ENCODE data around the gene EMP1.

The EMP1 gene

GRCh38 chr12:13171921-13172859 is 24.3 kb upstream of the EMP1 start:
- DNase-seq (ENCODE audit: low read depth in 1 of 2, low spot score in 1 of 2) = no peak

GRCh38 chr12:13173012-13173932 is 23.3 kb upstream of the EMP1 start:
- no peak for DNase-seq (ENCODE audit: low read depth in 1 of 2, low spot score in 1 of 2)

GRCh38 chr12:13175499-13175898 is 21.0 kb upstream of the EMP1 start:
- no peak for DNase-seq (ENCODE audit: low read depth in 1 of 2, low spot score in 1 of 2)

DNA sequence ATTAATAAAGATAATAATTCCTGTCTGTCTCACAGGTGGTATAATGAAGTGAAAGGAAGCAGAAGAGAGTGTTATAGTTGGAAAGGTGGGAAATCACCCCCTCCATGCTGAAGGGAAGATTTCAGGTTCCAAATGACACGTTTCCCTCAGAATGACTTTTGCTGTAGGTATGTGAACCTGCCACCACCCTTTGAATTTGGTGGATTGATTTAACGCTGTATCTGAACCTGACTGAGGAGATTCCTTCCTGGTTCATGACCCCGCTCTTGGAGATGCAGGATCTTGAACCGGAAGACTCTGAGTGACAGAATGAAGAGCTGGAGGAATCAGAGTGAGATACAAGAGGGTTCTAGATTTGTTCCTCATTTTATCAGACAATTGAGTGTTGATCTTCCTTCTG is 20.3 kb upstream of the EMP1 start:
- no peak for DNase-seq (ENCODE audit: low read depth in 1 of 2, low spot score in 1 of 2)

GRCh38 chr12:13177373-13177772 is 19.2 kb upstream of the EMP1 start:
- DNase-seq (ENCODE audit: low read depth in 1 of 2, low spot score in 1 of 2) = no peak

GRCh38 chr12:13177906-13178305 is 18.6 kb upstream of the EMP1 start:
- DNase-seq (ENCODE audit: low read depth in 1 of 2, low spot score in 1 of 2) = no peak

GRCh38 chr12:13178568-13179210 is 17.8 kb upstream of the EMP1 start:
- no peak for DNase-seq (ENCODE audit: low read depth in 1 of 2, low spot score in 1 of 2)

GRCh38 chr12:13179211-13180074 is 17.1 kb upstream of the EMP1 start:
- DNase-seq (ENCODE audit: low read depth in 1 of 2, low spot score in 1 of 2) = peak in 1 of 2 donors; percentile 32

- no peak for DNase-seq (ENCODE audit: low read depth in 1 of 2, low spot score in 1 of 2)
These were observed 15.0 kb upstream of the EMP1 start for GRCh38 chr12:13181375-13182070.

DNA sequence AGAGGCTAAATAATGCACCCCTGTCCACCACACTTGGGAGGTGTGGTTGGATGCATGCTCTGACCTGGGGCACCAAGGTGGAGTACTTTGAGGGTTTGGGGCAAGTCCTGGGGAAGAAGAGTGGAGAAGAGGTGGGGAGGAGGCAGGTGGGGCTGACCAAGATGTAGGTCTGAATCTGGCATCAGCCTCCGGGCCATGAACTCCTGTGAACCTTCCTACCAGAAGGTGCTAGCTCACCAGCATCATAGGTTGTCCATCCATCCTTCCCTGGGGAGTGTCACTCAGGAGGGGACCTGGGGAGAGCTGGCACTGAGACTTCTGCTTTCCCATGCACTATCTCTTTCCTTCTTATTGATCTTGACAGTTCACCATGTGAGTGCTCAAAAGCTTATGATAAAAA is 13.6 kb upstream of the EMP1 start:
- DNase-seq (ENCODE audit: low read depth in 1 of 2, low spot score in 1 of 2) = no peak

DNA sequence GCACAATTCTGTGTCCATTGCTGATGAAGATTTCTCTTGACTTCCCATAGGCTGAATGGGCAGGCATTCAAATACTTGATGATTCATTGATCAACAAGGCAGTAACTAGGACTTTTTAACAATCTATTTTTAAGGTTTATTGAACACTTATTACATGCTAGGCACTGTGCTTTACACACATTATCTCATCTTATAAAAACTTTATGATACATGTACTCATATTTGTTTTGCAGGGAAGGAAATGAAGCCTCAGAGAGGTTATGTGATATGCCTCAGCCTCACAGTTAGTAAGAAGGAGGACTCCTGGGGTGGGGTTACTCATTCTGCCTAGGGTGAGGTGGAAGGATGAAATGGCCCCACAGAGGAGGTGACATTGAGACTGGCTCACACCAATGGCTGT is 12.9 kb upstream of the EMP1 start:
- no peak for DNase-seq (ENCODE audit: low read depth in 1 of 2, low spot score in 1 of 2)

DNA sequence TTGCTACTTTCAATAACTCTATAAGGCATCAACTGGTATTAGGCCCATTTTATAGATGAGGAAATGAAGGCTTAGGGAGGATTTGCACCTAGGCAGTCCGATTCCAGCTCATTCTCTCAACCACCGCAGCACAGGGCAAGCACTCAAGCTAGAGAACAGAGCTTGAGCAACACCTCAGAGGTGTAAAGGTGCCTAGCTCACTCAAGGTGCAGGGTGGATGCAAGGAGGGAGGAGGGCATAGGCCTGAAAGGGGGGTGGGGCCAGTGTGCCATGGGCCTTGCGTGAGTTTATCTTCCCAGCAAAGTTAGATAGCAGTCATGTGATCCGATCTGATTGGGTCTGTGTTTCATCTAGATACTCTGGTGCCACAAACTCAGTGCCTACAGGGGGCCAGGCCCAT is 10.2 kb upstream of the EMP1 start:
- no peak for DNase-seq (ENCODE audit: low read depth in 1 of 2, low spot score in 1 of 2)

GRCh38 chr12:13187399-13187798 is 9.1 kb upstream of the EMP1 start:
- DNase-seq (ENCODE audit: low read depth in 1 of 2, low spot score in 1 of 2) = no peak

DNA sequence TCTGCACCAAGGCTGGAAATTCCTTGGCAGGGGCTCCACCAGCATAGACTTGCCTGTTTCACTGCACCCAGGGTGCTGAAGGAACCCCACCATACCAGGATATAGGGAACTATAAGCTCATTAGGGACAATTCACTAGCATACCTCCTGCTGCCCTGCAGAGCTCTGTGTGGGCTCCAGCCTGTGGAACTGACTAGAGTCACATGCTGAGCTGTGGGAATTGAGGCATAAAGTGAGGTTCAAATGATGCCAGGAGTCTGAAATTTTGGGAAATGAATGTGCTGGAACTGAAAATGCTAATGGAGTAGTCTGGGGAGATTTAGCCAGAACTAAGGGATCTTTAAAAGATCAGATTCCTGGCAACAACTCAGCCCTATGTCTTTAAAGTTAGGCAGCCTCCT is 7.3 kb upstream of the EMP1 start:
- DNase-seq (ENCODE audit: low read depth in 1 of 2, low spot score in 1 of 2) = no peak

- no peak for DNase-seq (ENCODE audit: low read depth in 1 of 2, low spot score in 1 of 2)
These were observed 6.3 kb upstream of the EMP1 start for GRCh38 chr12:13190275-13190674.

DNA sequence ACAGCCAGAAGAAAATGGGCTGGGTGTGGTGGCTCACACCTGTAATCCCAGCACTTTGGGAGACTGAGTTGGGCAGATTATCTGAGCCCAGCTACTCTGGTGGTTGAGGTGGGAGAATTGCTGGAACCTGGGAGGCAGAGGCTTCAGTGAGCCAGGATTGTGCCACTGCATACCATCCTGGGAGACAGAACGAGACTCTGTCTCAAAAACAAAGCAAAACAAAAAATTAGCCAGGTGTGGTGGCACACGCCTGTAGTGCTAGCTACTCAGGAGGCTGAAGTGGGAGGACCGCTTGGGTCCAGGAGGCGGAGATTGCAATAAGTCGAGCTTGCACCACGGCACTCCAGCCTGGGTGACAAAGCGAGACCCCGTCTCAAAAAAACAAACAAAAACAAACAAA is 3.8 kb upstream of the EMP1 start:
- no peak for DNase-seq (ENCODE audit: low read depth in 1 of 2, low spot score in 1 of 2)

GRCh38 chr12:13193505-13194231 is 2.9 kb upstream of the EMP1 start:
- no peak for DNase-seq (ENCODE audit: low read depth in 1 of 2, low spot score in 1 of 2)

- DNase-seq (ENCODE audit: low read depth in 1 of 2, low spot score in 1 of 2) = no peak
These were observed 2.0 kb upstream of the EMP1 start for GRCh38 chr12:13194401-13195110.

GRCh38 chr12:13195250-13195649 is 1.3 kb upstream of the EMP1 start:
- DNase-seq (ENCODE audit: low read depth in 1 of 2, low spot score in 1 of 2) = no peak

Measured in activated CD4-positive, alpha-beta T cell treated with anti-CD3 and anti-CD28 coated beads, Interleukin-2, amount 50 U/mL, for 24 hours (primary cell).